ENCODE data around the gene AMDHD2. TPM values are rescaled to one million over a fixed set of nuclear protein-coding genes. Genes with fewer than 3 reads are reported as not detected.

Gene AMDHD2
- total RNA-seq, 1 donor = 31.1 TPM

GRCh38 chr16:2519711-2520080 lies 475 bp upstream of the AMDHD2 start:
- DNase-seq (ENCODE audit: low read depth) = no peak
- TF ChIP-seq, protein P1, sequence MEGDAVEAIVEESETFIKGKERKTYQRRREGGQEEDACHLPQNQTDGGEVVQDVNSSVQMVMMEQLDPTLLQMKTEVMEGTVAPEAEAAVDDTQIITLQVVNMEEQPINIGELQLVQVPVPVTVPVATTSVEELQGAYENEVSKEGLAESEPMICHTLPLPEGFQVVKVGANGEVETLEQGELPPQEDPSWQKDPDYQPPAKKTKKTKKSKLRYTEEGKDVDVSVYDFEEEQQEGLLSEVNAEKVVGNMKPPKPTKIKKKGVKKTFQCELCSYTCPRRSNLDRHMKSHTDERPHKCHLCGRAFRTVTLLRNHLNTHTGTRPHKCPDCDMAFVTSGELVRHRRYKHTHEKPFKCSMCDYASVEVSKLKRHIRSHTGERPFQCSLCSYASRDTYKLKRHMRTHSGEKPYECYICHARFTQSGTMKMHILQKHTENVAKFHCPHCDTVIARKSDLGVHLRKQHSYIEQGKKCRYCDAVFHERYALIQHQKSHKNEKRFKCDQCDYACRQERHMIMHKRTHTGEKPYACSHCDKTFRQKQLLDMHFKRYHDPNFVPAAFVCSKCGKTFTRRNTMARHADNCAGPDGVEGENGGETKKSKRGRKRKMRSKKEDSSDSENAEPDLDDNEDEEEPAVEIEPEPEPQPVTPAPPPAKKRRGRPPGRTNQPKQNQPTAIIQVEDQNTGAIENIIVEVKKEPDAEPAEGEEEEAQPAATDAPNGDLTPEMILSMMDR (IDR thresholded peaks at IDR 0.05; ENCODE audit: insufficient read depth, low read depth, low read length) = no peak
- peak overlapping the region; percentile 18 for H3K4me3 ChIP-seq (ENCODE audit: low read depth, low read length)

- peak overlapping the region; percentile 70 for H3K4me3 ChIP-seq (ENCODE audit: low read depth, low read length)
- DNase-seq (ENCODE audit: low read depth) = no peak
- TF ChIP-seq, protein P1 (IDR thresholded peaks at IDR 0.05; ENCODE audit: insufficient read depth, low read depth, low read length) = no peak
These were observed 787 bp downstream of the AMDHD2 start for GRCh38 chr16:2520784-2521531.

DNA sequence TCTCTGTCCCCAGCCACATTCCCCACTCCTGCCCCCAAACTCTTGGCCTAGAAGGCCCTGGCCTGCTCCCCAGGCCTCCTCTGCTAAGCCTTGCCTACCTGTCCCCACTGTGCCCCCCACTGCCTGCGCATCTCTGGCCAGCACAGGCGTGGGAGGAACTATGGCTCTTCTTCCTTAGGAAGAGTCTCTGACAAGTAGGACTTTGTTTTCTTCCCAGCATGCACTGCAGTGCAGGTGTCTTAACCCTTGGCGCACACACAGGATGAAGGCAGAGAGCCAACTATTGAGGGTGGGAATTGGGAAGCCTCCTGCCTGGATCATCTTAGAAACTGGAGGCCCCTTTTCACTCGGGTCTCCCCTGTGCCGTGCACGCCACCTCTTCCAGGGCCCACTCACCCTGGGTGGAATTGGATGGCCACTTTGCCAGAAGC lies 3.6 kb downstream of the AMDHD2 start:
- H3K4me3 ChIP-seq (ENCODE audit: low read depth, low read length) = no peak overlapping the region
- DNase-seq (ENCODE audit: low read depth) = no peak
- TF ChIP-seq, protein P1 (IDR thresholded peaks at IDR 0.05; ENCODE audit: insufficient read depth, low read depth, low read length) = no peak

DNA sequence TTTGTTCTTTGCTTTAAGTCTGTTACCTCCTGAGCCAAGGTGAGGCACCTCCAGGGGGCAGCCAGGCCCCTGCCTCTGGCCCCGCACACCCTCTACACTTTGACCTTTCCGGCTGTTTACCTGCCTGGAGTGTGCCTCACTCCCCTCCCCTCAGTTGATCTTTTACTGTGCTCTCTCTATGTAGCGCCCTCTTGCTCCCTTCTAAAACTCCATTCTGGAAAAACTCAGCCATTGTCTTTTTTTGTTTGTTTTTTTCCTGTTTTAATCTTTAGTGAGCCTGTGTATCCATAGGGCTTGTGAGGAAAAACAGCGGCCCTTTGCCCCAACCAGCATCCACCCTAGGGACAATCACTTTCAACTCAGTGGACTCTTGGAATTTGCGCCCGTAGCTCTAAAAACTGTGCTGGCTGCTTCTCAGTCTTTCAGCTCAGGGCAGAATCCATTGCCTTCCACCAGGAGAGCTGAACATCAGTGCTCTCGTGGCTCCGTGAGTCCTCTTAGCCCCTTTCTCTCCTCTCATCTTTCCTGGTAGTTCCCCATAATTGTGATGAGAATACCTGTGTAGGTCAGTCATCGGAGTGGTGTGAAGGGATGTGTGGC lies 4.3 kb downstream of the AMDHD2 start:
- H3K4me3 ChIP-seq (ENCODE audit: low read depth, low read length) = no peak overlapping the region
- DNase-seq (ENCODE audit: low read depth) = no peak
- TF ChIP-seq, protein P1 (IDR thresholded peaks at IDR 0.05; ENCODE audit: insufficient read depth, low read depth, low read length) = no peak

DNA sequence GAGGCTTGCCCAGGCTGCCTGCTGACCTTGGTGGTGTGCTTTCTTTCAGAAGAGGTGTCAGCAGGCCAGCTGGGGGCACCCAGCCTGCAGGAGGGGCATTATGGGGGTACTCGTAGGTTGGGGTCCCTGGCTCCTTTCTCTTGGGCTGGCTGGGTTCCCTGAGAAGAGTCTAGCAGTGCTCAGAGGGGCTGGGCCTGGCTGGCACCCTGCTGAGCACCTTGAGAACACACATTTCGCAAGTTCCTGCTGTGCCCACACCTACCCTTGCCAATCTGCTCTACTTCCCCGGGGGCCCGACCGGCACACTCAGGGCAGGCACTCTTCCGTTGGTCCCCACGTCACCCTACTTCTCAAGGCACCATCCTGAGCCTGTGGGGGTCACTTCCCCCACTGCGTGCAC lies 6.0 kb downstream of the AMDHD2 start:
- no peak overlapping the region for H3K4me3 ChIP-seq (ENCODE audit: low read depth, low read length)
- no peak for DNase-seq (ENCODE audit: low read depth)
- TF ChIP-seq, protein P1 (IDR thresholded peaks at IDR 0.05; ENCODE audit: insufficient read depth, low read depth, low read length) = no peak

DNA sequence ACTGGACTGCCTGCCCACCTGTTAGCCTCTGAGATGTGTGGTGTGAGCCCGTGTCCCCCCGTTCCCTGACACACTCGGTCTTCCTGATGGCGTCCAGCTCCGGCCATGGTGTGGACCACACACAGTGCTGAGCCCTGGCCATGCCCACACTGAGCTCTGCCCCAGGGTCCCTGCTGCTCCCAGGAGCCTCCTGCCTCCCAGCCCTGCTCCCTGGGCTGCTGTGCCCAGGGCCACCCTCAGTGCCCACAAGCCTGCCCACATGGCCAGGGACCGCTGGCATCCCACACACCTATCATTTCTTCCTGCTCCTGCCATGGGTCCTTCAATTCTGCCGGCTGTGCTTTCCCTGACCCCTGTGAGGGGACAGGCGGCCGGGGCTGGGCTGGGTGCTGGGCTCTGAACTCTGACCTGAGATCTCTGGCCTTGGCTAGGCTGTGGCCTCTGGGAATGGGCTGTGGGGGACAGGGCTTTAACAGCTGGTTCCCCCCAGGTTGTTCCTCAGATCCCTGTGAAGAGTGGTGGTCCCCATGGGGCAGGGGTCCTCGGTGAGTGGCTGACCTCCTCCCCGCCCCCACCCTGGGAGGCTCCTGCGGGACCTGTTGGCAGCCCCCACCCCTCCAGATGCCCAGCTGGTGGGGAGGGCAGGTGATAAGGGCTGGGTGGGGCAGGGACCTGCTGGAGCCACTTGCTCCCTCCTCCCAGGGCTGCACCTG lies 7.1 kb downstream of the AMDHD2 start:
- DNase-seq (ENCODE audit: low read depth) = no peak
- TF ChIP-seq, protein P1 (IDR thresholded peaks at IDR 0.05; ENCODE audit: insufficient read depth, low read depth, low read length) = no peak
- H3K4me3 ChIP-seq (ENCODE audit: low read depth, low read length) = no peak overlapping the region
